Stimulated activated naive CD8-positive, alpha-beta T cell treated with anti-CD3 and anti-CD28 coated beads, Interleukin-15, Interleukin-2, amounts not matched to agents 100 U/mL and 50 U/mL, for 24 hours (primary cell): ENCODE data around the gene YEATS4.

Source experiments
- ATAC-seq: fragments of 150-1000 bp; cut with Tn5 transposase; one replicate; pipeline ENCODE4 v1.10.0; 2021
- DNase-seq: peaks from one replicate; pipeline ENCODE4 v3.0.0; 2021

Gene YEATS4

GRCh38 chr12:69433653-69434052, 74.1 kb downstream of the YEATS4 start:
- DNase-seq (no peak), ATAC-seq (no peak)

GRCh38 chr12:69435644-69436043, 76.1 kb downstream of the YEATS4 start:
- no peak for ATAC-seq
- DNase-seq, result no peak

- ATAC-seq (no peak), DNase-seq (no peak)
Measured at GRCh38 chr12:69437073-69437472, 77.5 kb downstream of the YEATS4 start.

GRCh38 chr12:69438539-69438938, 79.0 kb downstream of the YEATS4 start:
- no peak for DNase-seq

GRCh38 chr12:69440016-69440415, 80.5 kb downstream of the YEATS4 start:
- DNase-seq (no peak), ATAC-seq (no peak)

More at GRCh38 chr12:69438539-69438938, 79.0 kb downstream of the YEATS4 start:
- no peak for ATAC-seq
